HepG2 (cell line): ENCODE results near the gene ZNF451. TPM values are rescaled to one million over a fixed set of nuclear protein-coding genes. Genes with fewer than 3 reads are reported as not detected.

Experiments
- ARNTL ChIP-seq: sonication (generic); formaldehyde crosslinking; IDR thresholded peaks from 2 replicates; pipeline ENCODE4 v1.4.0; 2020; ENCODE audit warnings: mild to moderate bottlenecking, missing genetic modification reagents
- HDAC2 ChIP-seq: sonication (generic); formaldehyde crosslinking; IDR thresholded peaks from 2 replicates; pipeline ENCODE4 v1.4.0; 2020; ENCODE audit warnings: missing genetic modification reagents
- REPIN1 ChIP-seq: sonication (generic); formaldehyde crosslinking; IDR thresholded peaks from 2 replicates; pipeline ENCODE4 v1.8.0; 2022; ENCODE audit warnings: missing genetic modification reagents, low read depth, mild to moderate bottlenecking, borderline replicate concordance
- STAT5B ChIP-seq: sonication (generic); formaldehyde crosslinking; IDR thresholded peaks from 2 replicates; pipeline ENCODE4 v1.4.0; 2020; ENCODE audit warnings: missing genetic modification reagents
- TSC22D2 ChIP-seq: sonication (generic); formaldehyde crosslinking; IDR thresholded peaks from 2 replicates; pipeline ENCODE4 v1.5.1; 2020; ENCODE audit warnings: missing genetic modification reagents, mild to moderate bottlenecking, borderline replicate concordance
- ZNF749 ChIP-seq: sonication (generic); formaldehyde crosslinking; IDR thresholded peaks from 2 replicates; pipeline ENCODE4 v1.8.0; 2022; ENCODE audit warnings: mild to moderate bottlenecking, missing genetic modification reagents, moderate library complexity, borderline replicate concordance
- ZNF777 ChIP-seq: sonication (generic); formaldehyde crosslinking; IDR thresholded peaks from 2 replicates; pipeline ENCODE4 v1.4.0; 2020; ENCODE audit warnings: missing genetic modification reagents
- polyA plus RNA-seq, 8 experiments: library from polyadenylated mRNA; depleted of rRNA in 3 of 8; stranded (reverse) in 7 of 8; unstranded in 1 of 8; fragments of >200 nt; fragmentation: Illumina TruSeq in 4 of 8; extraction: Trizol in 4 of 8; gene quantifications; 2 replicates each; pipeline versions ENCODE4 v1.2.1 to v1.2.3, GENCODE V29; 2011 to 2016; ENCODE audit warnings: low read depth in 4 of 8, missing spikeins in 1 of 8, mixed read lengths in 1 of 8; ENCODE audit not compliant: insufficient read depth in 1 of 8
- total RNA-seq, 5 experiments: library from RNA; depleted of rRNA; stranded (reverse); fragments of >200 nt; fragmentation: Illumina TruSeq; extraction: Trizol; gene quantifications; 2 replicates each; pipeline ENCODE4 v1.2.3, GENCODE V29; 2016; ENCODE audit warnings: low read depth in 1 of 5
- TF ChIP-seq, protein P1 (sequence below): sonication (generic); formaldehyde crosslinking; IDR thresholded peaks from 2 replicates; pipeline ENCODE4 v1.4.0; 2020; ENCODE audit warnings: missing genetic modification reagents
- TF ChIP-seq, protein P2 (sequence below): sonication (generic); formaldehyde crosslinking; IDR thresholded peaks from 2 replicates; pipeline ENCODE4 v1.4.0; 2020; ENCODE audit warnings: missing genetic modification reagents
- TF ChIP-seq, protein P3 (sequence below): sonication (generic); formaldehyde crosslinking; IDR thresholded peaks from 2 replicates; pipeline ENCODE4 v1.4.0; 2020; ENCODE audit warnings: missing genetic modification reagents
- TF ChIP-seq, protein P4 (sequence below): IDR thresholded peaks from 2 replicates; pipeline ENCODE4 v1.6.1; 2016; ENCODE audit warnings: low read depth, missing genetic modification reagents, missing compliant biosample characterization
- TF ChIP-seq, protein P5 (sequence below): sonication (generic); formaldehyde crosslinking; IDR thresholded peaks from 2 replicates; pipeline ENCODE4 v1.8.1; 2023; ENCODE audit warnings: missing genetic modification reagents, inconsistent platforms, borderline replicate concordance

The ZNF451 gene
- total and polyA plus RNA-seq, 2 of the 13 experiments (the other 11 are each of a cell fraction or from before 2014, with no cell fraction given): 32.1 to 65.7 TPM

DNA sequence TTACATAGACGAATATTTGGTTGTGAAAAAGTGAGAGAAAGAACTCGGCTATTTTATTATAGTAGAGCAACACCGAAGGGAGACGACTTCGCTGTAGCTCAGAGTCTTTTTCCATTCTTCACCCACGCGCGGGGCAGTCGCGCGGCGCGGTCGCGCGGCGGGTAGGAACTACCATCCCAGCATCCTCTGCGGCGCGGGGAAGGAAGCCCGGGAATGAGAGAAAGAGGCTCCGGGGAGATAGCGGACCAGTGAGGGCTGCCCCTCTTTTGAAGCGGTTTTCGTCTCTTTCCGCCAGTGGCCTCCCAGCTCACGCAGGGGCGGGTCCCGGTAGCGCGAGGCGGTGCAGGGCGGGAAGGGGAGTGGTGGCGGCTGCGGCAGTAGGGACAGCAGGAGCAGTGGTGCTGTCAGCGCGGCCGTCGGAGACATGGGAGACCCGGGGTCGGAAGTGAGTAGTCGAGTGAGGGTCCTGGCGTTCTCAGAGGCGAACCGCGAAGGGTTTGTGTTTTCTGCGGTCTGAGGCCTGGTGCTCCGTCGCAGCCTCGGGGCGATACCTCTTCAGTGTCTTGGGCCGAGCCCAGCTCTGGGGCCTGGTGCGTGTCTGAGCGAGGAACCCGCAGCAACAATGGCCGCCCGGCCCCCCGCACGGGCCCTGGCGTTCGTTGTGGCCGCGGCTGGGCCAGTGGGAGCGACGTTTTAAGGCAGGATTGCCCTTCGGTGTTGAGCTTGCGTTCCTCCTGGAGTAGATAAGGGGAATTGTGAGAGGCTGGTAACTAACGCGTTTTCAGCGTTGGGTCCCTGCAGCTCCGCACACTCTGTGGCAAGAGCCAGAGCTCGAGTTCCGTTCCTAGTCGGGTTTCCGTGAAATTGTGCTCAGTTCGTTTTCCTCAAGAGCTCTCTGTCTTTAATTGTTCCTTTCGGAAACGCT, 43.4 kb upstream of the ZNF451 start, which contains the start of gene KIAA1586 (continued):
- TF ChIP-seq, protein P1, sequence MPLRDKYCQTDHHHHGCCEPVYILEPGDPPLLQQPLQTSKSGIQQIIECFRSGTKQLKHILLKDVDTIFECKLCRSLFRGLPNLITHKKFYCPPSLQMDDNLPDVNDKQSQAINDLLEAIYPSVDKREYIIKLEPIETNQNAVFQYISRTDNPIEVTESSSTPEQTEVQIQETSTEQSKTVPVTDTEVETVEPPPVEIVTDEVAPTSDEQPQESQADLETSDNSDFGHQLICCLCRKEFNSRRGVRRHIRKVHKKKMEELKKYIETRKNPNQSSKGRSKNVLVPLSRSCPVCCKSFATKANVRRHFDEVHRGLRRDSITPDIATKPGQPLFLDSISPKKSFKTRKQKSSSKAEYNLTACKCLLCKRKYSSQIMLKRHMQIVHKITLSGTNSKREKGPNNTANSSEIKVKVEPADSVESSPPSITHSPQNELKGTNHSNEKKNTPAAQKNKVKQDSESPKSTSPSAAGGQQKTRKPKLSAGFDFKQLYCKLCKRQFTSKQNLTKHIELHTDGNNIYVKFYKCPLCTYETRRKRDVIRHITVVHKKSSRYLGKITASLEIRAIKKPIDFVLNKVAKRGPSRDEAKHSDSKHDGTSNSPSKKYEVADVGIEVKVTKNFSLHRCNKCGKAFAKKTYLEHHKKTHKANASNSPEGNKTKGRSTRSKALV: peak; percentile 65; the same call in 1 of the 2 replicates
- TF ChIP-seq, protein P2, sequence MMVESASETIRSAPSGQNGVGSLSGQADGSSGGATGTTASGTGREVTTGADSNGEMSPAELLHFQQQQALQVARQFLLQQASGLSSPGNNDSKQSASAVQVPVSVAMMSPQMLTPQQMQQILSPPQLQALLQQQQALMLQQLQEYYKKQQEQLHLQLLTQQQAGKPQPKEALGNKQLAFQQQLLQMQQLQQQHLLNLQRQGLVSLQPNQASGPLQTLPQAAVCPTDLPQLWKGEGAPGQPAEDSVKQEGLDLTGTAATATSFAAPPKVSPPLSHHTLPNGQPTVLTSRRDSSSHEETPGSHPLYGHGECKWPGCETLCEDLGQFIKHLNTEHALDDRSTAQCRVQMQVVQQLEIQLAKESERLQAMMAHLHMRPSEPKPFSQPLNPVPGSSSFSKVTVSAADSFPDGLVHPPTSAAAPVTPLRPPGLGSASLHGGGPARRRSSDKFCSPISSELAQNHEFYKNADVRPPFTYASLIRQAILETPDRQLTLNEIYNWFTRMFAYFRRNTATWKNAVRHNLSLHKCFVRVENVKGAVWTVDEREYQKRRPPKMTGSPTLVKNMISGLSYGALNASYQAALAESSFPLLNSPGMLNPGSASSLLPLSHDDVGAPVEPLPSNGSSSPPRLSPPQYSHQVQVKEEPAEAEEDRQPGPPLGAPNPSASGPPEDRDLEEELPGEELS (CRISPR knock-in tag): 0 out of 2 replicates have a peak, but pooled peaks have one; percentile 3
- peak; percentile 49; the same call in 1 of the 2 replicates for TF ChIP-seq TSC22D2
- TF ChIP-seq ZNF749: peak; percentile 89; the same call in 1 of the 2 replicates
- peak; percentile 82 for TF ChIP-seq ZNF777 (CRISPR knock-in tag)
- peak; percentile 86; the same call in 1 of the 2 replicates for TF ChIP-seq STAT5B
- peak; percentile 80; the same call in 1 of the 2 replicates for TF ChIP-seq REPIN1 (CRISPR knock-in tag)
- TF ChIP-seq, protein P3, sequence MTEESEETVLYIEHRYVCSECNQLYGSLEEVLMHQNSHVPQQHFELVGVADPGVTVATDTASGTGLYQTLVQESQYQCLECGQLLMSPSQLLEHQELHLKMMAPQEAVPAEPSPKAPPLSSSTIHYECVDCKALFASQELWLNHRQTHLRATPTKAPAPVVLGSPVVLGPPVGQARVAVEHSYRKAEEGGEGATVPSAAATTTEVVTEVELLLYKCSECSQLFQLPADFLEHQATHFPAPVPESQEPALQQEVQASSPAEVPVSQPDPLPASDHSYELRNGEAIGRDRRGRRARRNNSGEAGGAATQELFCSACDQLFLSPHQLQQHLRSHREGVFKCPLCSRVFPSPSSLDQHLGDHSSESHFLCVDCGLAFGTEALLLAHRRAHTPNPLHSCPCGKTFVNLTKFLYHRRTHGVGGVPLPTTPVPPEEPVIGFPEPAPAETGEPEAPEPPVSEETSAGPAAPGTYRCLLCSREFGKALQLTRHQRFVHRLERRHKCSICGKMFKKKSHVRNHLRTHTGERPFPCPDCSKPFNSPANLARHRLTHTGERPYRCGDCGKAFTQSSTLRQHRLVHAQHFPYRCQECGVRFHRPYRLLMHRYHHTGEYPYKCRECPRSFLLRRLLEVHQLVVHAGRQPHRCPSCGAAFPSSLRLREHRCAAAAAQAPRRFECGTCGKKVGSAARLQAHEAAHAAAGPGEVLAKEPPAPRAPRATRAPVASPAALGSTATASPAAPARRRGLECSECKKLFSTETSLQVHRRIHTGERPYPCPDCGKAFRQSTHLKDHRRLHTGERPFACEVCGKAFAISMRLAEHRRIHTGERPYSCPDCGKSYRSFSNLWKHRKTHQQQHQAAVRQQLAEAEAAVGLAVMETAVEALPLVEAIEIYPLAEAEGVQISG (CRISPR knock-in tag): peak; percentile 91
- TF ChIP-seq, protein P4, sequence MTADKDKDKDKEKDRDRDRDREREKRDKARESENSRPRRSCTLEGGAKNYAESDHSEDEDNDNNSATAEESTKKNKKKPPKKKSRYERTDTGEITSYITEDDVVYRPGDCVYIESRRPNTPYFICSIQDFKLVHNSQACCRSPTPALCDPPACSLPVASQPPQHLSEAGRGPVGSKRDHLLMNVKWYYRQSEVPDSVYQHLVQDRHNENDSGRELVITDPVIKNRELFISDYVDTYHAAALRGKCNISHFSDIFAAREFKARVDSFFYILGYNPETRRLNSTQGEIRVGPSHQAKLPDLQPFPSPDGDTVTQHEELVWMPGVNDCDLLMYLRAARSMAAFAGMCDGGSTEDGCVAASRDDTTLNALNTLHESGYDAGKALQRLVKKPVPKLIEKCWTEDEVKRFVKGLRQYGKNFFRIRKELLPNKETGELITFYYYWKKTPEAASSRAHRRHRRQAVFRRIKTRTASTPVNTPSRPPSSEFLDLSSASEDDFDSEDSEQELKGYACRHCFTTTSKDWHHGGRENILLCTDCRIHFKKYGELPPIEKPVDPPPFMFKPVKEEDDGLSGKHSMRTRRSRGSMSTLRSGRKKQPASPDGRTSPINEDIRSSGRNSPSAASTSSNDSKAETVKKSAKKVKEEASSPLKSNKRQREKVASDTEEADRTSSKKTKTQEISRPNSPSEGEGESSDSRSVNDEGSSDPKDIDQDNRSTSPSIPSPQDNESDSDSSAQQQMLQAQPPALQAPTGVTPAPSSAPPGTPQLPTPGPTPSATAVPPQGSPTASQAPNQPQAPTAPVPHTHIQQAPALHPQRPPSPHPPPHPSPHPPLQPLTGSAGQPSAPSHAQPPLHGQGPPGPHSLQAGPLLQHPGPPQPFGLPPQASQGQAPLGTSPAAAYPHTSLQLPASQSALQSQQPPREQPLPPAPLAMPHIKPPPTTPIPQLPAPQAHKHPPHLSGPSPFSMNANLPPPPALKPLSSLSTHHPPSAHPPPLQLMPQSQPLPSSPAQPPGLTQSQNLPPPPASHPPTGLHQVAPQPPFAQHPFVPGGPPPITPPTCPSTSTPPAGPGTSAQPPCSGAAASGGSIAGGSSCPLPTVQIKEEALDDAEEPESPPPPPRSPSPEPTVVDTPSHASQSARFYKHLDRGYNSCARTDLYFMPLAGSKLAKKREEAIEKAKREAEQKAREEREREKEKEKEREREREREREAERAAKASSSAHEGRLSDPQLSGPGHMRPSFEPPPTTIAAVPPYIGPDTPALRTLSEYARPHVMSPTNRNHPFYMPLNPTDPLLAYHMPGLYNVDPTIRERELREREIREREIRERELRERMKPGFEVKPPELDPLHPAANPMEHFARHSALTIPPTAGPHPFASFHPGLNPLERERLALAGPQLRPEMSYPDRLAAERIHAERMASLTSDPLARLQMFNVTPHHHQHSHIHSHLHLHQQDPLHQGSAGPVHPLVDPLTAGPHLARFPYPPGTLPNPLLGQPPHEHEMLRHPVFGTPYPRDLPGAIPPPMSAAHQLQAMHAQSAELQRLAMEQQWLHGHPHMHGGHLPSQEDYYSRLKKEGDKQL (CRISPR knock-in tag): 0 out of 2 replicates have a peak, but pooled peaks have one; percentile 32
- peak; percentile 61 for TF ChIP-seq HDAC2
- TF ChIP-seq ARNTL (CRISPR knock-in tag): peak; percentile 71
- TF ChIP-seq, protein P5, sequence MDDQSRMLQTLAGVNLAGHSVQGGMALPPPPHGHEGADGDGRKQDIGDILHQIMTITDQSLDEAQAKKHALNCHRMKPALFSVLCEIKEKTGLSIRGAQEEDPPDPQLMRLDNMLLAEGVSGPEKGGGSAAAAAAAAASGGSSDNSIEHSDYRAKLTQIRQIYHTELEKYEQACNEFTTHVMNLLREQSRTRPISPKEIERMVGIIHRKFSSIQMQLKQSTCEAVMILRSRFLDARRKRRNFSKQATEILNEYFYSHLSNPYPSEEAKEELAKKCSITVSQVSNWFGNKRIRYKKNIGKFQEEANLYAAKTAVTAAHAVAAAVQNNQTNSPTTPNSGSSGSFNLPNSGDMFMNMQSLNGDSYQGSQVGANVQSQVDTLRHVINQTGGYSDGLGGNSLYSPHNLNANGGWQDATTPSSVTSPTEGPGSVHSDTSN: 0 out of 2 replicates have a peak, but pooled peaks have one; percentile 57
